GM12878 (cell line): ENCODE measurements around the gene DRD1. TPM values are rescaled to one million over a fixed set of nuclear protein-coding genes. Genes with fewer than 3 reads are reported as not detected.

Experiments used
- ATAC-seq: fragments of 200-7000 bp; cut with Tn5 transposase; 3 replicates; pipeline ENCODE4 v1.9.1; 2020; ENCODE audit warnings: mild to moderate bottlenecking, moderate library complexity
- BruUV-seq: library from RNA; stranded (reverse); fragments of 400-500 nt; replicated peaks from 2 replicates; lab custom pipeline; 2021; lab: Mats Ljungman, UMichigan
- CTCF ChIA-PET: fragments of 300-600 bp; sonication (Branson Sonifier 250); formaldehyde crosslinking; extraction: SDS; loops from one replicate; lab custom pipeline; 2021; ENCODE audit warnings: inconsistent platforms; lab: Yijun Ruan, JAX
- POLR2A ChIA-PET: fragments of 350-600 bp; formaldehyde crosslinking; extraction: SDS; loops from one replicate; lab custom pipeline; 2021; ENCODE audit warnings: inconsistent platforms; lab: Charles Lee
- RAD21 ChIA-PET: fragments of 300-600 bp; sonication (Branson Sonifier 250); formaldehyde crosslinking; loops from one replicate; lab custom pipeline; 2023; ENCODE audit warnings: antibody characterized with exemption; ENCODE audit not compliant: unreplicated experiment; lab: Charles Lee
- SMC1A ChIA-PET: fragments of 300-600 bp; sonication (Branson Sonifier 250); formaldehyde crosslinking; loops from one replicate; lab custom pipeline; 2023; ENCODE audit not compliant: unreplicated experiment, uncharacterized antibody; lab: Charles Lee
- DNase-seq: peaks from one replicate; pipeline ENCODE4 v3.0.0-alpha.2; 2011; ENCODE audit warnings: low read depth, low spot score
- FAIRE-seq: peaks from 3 replicates; lab custom pipeline; 2011; peaks lifted over from hg19 to GRCh38; lab: Jason Lieb, UNC
- H2AFZ ChIP-seq: 2 replicates; pipeline ENCODE4 v1.6.0; 2011; ENCODE audit warnings: low read depth, low read length, control low read depth; ENCODE audit not compliant: control insufficient read depth
- H3K27ac ChIP-seq: 2 replicates; pipeline ENCODE4 v1.5.1; 2011; ENCODE audit warnings: control low read depth; ENCODE audit not compliant: control insufficient read depth, insufficient read depth
- H3K27me3 ChIP-seq, 2 experiments: replicated peaks in 1 of 2; 2 replicates each; pipeline versions ENCODE4 v1.6.0 to v1.6.1; 2011; ENCODE audit warnings: low read length in 1 of 2; ENCODE audit not compliant: control insufficient read depth in 2 of 2, insufficient read depth in 2 of 2
- H3K36me3 ChIP-seq, 2 experiments: 2 replicates each; pipeline ENCODE4 v1.5.1; 2011; ENCODE audit warnings: low read length in 1 of 2; ENCODE audit not compliant: control insufficient read depth in 2 of 2, insufficient read depth in 2 of 2
- H3K4me1 ChIP-seq: 2 replicates; pipeline ENCODE4 v1.6.1; 2011; ENCODE audit warnings: mild to moderate bottlenecking, low read length, moderate library complexity, mixed read lengths; ENCODE audit not compliant: control insufficient read depth, insufficient read depth
- H3K4me2 ChIP-seq: 2 replicates; pipeline ENCODE4 v1.6.0; 2011; ENCODE audit warnings: control low read depth; ENCODE audit not compliant: control insufficient read depth, insufficient read depth
- H3K4me3 ChIP-seq: fragments of 200-600 bp; sonication (generic); 2 replicates; pipeline ENCODE4 v1.5.1; 2016
- H3K79me2 ChIP-seq: 2 replicates; pipeline ENCODE4 v1.6.0; 2011; ENCODE audit warnings: low read length; ENCODE audit not compliant: control insufficient read depth, insufficient read depth
- H3K9ac ChIP-seq: 2 replicates; pipeline ENCODE4 v1.8.0; 2011; ENCODE audit warnings: low read length, control low read depth, mixed read lengths; ENCODE audit not compliant: control insufficient read depth, insufficient read depth
- H3K9me3 ChIP-seq: replicated peaks from 3 replicates; pipeline ENCODE4 v1.5.1; 2011; ENCODE audit warnings: mild to moderate bottlenecking, low read length; ENCODE audit not compliant: control insufficient read depth, insufficient read depth
- H4K20me1 ChIP-seq: 2 replicates; pipeline ENCODE4 v1.6.0; 2011; ENCODE audit not compliant: control insufficient read depth, insufficient read depth
- CBX5 ChIP-seq: sonication (generic); IDR thresholded peaks from 2 replicates; pipeline ENCODE4 v1.6.1; 2016; ENCODE audit warnings: low read depth, moderate library complexity, mild to moderate bottlenecking, inconsistent platforms
- EGR1 ChIP-seq, 2 experiments: IDR thresholded peaks; 1 replicate in 1 of 2; 2 replicates in 1 of 2; pipeline ENCODE4 v1.6.1; 2011 to 2012; ENCODE audit warnings: low read depth in 2 of 2, low read length in 2 of 2, borderline replicate concordance in 1 of 2, mild to moderate bottlenecking in 1 of 2, moderate library complexity in 1 of 2
- FOXM1 ChIP-seq: IDR thresholded peaks from 2 replicates; pipeline ENCODE4 v1.6.1; 2012; ENCODE audit warnings: low read depth, mild to moderate bottlenecking, inconsistent platforms, low read length, moderate library complexity
- HDAC6 ChIP-seq: fragments of 200-600 bp; sonication (generic); IDR thresholded peaks from one replicate; pipeline ENCODE4 v1.8.0; 2017; ENCODE audit warnings: antibody characterized with exemption; ENCODE audit not compliant: unreplicated experiment
- KLF5 ChIP-seq: fragments of 450-650 bp; IDR thresholded peaks from 2 replicates; pipeline ENCODE4 v1.6.1; 2014; ENCODE audit warnings: mild to moderate bottlenecking; ENCODE audit not compliant: partially characterized antibody
- MXI1 ChIP-seq: fragments of 150-350 bp; IDR thresholded peaks from 2 replicates; pipeline ENCODE4 v1.6.1; 2011; ENCODE audit warnings: low read depth, mild to moderate bottlenecking, inconsistent platforms, low read length, improper control_type of control experiment
- NFIC ChIP-seq: IDR thresholded peaks from 2 replicates; pipeline ENCODE4 v1.6.1; 2012; ENCODE audit warnings: low read depth, mild to moderate bottlenecking, inconsistent platforms, low read length, moderate library complexity
- SPI1 ChIP-seq: IDR thresholded peaks from 2 replicates; pipeline ENCODE4 v1.6.1; 2011; ENCODE audit warnings: low read depth, mild to moderate bottlenecking, low read length, moderate library complexity, borderline replicate concordance; ENCODE audit not compliant: insufficient read depth
- SUPT20H ChIP-seq: IDR thresholded peaks from 2 replicates; pipeline ENCODE4 v1.6.1; 2011; ENCODE audit warnings: low read depth, mild to moderate bottlenecking, low read length, moderate library complexity, borderline replicate concordance; ENCODE audit not compliant: control insufficient read depth
- YBX1 ChIP-seq: fragments of 450-650 bp; IDR thresholded peaks from 2 replicates; pipeline ENCODE4 v1.6.1; 2016; ENCODE audit warnings: antibody characterized with exemption
- ZNF622 ChIP-seq: fragments of 450-650 bp; IDR thresholded peaks from 2 replicates; pipeline ENCODE4 v1.6.1; 2017; ENCODE audit warnings: mild to moderate bottlenecking, inconsistent platforms
- WGBS: methylation state at CpG from one replicate; pipeline ENCODE4 v1.1.6; 2016; ENCODE audit warnings: low lambda C conversion rate; ENCODE audit not compliant: insufficient replicate concordance, insufficient coverage; ENCODE audit errors: missing lambda C conversion rate; 5-methylcytosine and 5-hydroxymethylcytosine counted together
- in situ Hi-C: fragments of 300-500 bp; cut with MboI; formaldehyde crosslinking; loops from 9 replicates; pipeline ENCODE4 v1.14.3; 2018; ENCODE audit warnings: mixed read lengths
- intact Hi-C: fragments of 100-400 bp; cut with micrococcal nuclease; formaldehyde crosslinking; loops from one replicate; pipeline ENCODE4 v1.14.2; 2022; ENCODE audit not compliant: unreplicated experiment
- polyA plus RNA-seq, 11 experiments: library from polyadenylated mRNA; depleted of rRNA in 4 of 11; unstranded in 6 of 11; stranded (reverse) in 5 of 11; fragments of >200 nt; fragmentation: Nextera tagmentation in 4 of 11; fragmentation: Illumina TruSeq in 1 of 11; extraction: Ambion mirVana in 4 of 11; extraction: Trizol in 1 of 11; gene quantifications; 1 replicate in 1 of 11; 2 replicates in 10 of 11; pipeline versions ENCODE4 v1.2.1 to v1.2.3, GENCODE V29; 2011 to 2016; ENCODE audit warnings: inconsistent platforms in 2 of 11, missing spikeins in 2 of 11, low read depth in 1 of 11
- total RNA-seq, 4 experiments: library from RNA; depleted of rRNA in 3 of 4; stranded (reverse); fragments of >200 nt in 3 of 4; fragmentation: Illumina TruSeq in 1 of 4; extraction: Trizol in 1 of 4; gene quantifications; 2 replicates each; pipeline versions ENCODE4 v1.2.1 to v1.2.3, GENCODE V29; 2013 to 2021
- TF ChIP-seq, protein P1 (sequence below), 3 experiments: IDR thresholded peaks in 2 of 3; conservative IDR thresholded peaks in 1 of 3; 2 replicates each; pipeline ENCODE4 v1.5.1; 2011; ENCODE audit warnings: low read depth in 3 of 3, low read length in 3 of 3, mild to moderate bottlenecking in 3 of 3, control low read depth in 2 of 3, moderate library complexity in 2 of 3, inconsistent platforms in 1 of 3, mixed read lengths in 1 of 3; ENCODE audit not compliant: control insufficient read depth in 2 of 3, insufficient read depth in 1 of 3; ENCODE audit errors: extremely low read depth in 1 of 3
- TF ChIP-seq, protein P2 (sequence below): fragments of 450-650 bp; IDR thresholded peaks from 2 replicates; pipeline ENCODE4 v1.6.1; 2017; ENCODE audit warnings: mild to moderate bottlenecking
- TF ChIP-seq, protein P3 (sequence below): fragments of 150-350 bp; IDR thresholded peaks from 2 replicates; pipeline ENCODE4 v1.6.1; 2016; ENCODE audit warnings: low read depth, low read length

The DRD1 gene
- total and polyA plus RNA-seq, 10 of the 15 experiments (the other 5 are each of a cell fraction or from before 2014, with no cell fraction given), result not detected

DNA sequence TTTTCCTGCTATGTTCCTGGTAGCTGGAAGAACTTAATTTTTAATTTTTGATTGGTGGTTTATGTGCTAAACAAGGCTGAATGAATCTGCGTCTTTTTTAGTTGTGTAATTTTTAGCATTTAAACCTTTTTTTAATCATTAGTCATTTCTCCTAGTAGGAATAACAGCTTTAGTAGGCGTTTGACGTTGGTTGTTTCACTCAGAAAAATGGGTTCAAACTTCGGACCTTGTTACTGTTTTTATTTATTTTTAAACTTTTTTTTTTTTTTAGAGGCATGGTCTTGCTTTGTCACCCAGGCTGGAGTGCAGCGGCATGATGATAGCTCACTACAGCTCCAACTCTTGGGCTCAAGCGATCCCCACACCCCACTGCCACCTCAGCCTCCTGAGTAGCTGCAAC lies 47.2 kb upstream of the DRD1 start:
- POLR2A ChIA-PET, result interaction anchor here (0.6 kb wide), 1 partner anchor 529 kb away, joined by 4 read pairs; no protein-coding TSS in a partner anchor
- BruUV-seq, result no TSS peak
- SMC1A ChIA-PET, result interaction anchor here (0.6 to 1.7 kb wide), 3 partner anchors 11 to 43 kb away, joined by 3 to 4 read pairs (median 3); no protein-coding TSS in a partner anchor
- Histone ChIP-seq H3K36me3 (peaks cover 6 to 26% of the 10 kb centered on the region in 2 experiments), H2AFZ (no peak overlapping the region), H3K27ac (no peak overlapping the region), H3K4me3 (no peak overlapping the region), H3K4me2 (no peak overlapping the region), H3K79me2 (peaks cover 37% of the 10 kb centered on the region), H4K20me1 (peaks cover 7% of the 10 kb centered on the region), H3K4me1 (no peaks in the 10 kb centered on the region), H3K9me3 (no peaks in the 10 kb centered on the region), H3K27me3 (no peaks in the 10 kb centered on the region), H3K9ac (no peak overlapping the region)
- in situ Hi-C loops (no loop called here), intact Hi-C loops (no loop called here)
- FAIRE-seq (no peak), ATAC-seq (no peak), DNase-seq (no peak)
- RAD21 ChIA-PET, result no interaction called here
- CTCF ChIA-PET, result interaction anchor here (0.6 to 2.8 kb wide), 4 partner anchors 11 to 461 kb away, joined by 3 to 11 read pairs (median 8); no protein-coding TSS in a partner anchor
- WGBS, result 93% methylated on average over 6 of the region's 6 CpGs
- TF ChIP-seq, protein P1, sequence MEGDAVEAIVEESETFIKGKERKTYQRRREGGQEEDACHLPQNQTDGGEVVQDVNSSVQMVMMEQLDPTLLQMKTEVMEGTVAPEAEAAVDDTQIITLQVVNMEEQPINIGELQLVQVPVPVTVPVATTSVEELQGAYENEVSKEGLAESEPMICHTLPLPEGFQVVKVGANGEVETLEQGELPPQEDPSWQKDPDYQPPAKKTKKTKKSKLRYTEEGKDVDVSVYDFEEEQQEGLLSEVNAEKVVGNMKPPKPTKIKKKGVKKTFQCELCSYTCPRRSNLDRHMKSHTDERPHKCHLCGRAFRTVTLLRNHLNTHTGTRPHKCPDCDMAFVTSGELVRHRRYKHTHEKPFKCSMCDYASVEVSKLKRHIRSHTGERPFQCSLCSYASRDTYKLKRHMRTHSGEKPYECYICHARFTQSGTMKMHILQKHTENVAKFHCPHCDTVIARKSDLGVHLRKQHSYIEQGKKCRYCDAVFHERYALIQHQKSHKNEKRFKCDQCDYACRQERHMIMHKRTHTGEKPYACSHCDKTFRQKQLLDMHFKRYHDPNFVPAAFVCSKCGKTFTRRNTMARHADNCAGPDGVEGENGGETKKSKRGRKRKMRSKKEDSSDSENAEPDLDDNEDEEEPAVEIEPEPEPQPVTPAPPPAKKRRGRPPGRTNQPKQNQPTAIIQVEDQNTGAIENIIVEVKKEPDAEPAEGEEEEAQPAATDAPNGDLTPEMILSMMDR (IDR thresholded peaks at IDR 0.05 in 2 of 3, conservative IDR thresholded peaks at IDR 0.05 in 1 of 3; ENCODE audit: control insufficient read depth in 2 of 3, extremely low read depth in 1 of 3, insufficient read depth in 1 of 3, low read depth in 3 of 3, low read length in 3 of 3), result no peak
- TF ChIP-seq SPI1 (no peak), YBX1 (no peak), SUPT20H (no peak), CBX5 (no peak), HDAC6 (no peak), ZNF622 (no peak), NFIC (no peak), KLF5 (no peak), FOXM1 (no peak), EGR1 (IDR thresholded peaks at IDR 0.05; ENCODE audit: borderline replicate concordance in 1 of 2, low read depth in 2 of 2, low read length in 2 of 2) (no peak), MXI1 (no peak)
- TF ChIP-seq, protein P2, sequence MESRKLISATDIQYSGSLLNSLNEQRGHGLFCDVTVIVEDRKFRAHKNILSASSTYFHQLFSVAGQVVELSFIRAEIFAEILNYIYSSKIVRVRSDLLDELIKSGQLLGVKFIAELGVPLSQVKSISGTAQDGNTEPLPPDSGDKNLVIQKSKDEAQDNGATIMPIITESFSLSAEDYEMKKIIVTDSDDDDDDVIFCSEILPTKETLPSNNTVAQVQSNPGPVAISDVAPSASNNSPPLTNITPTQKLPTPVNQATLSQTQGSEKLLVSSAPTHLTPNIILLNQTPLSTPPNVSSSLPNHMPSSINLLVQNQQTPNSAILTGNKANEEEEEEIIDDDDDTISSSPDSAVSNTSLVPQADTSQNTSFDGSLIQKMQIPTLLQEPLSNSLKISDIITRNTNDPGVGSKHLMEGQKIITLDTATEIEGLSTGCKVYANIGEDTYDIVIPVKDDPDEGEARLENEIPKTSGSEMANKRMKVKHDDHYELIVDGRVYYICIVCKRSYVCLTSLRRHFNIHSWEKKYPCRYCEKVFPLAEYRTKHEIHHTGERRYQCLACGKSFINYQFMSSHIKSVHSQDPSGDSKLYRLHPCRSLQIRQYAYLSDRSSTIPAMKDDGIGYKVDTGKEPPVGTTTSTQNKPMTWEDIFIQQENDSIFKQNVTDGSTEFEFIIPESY, result no peak
- TF ChIP-seq, protein P3, sequence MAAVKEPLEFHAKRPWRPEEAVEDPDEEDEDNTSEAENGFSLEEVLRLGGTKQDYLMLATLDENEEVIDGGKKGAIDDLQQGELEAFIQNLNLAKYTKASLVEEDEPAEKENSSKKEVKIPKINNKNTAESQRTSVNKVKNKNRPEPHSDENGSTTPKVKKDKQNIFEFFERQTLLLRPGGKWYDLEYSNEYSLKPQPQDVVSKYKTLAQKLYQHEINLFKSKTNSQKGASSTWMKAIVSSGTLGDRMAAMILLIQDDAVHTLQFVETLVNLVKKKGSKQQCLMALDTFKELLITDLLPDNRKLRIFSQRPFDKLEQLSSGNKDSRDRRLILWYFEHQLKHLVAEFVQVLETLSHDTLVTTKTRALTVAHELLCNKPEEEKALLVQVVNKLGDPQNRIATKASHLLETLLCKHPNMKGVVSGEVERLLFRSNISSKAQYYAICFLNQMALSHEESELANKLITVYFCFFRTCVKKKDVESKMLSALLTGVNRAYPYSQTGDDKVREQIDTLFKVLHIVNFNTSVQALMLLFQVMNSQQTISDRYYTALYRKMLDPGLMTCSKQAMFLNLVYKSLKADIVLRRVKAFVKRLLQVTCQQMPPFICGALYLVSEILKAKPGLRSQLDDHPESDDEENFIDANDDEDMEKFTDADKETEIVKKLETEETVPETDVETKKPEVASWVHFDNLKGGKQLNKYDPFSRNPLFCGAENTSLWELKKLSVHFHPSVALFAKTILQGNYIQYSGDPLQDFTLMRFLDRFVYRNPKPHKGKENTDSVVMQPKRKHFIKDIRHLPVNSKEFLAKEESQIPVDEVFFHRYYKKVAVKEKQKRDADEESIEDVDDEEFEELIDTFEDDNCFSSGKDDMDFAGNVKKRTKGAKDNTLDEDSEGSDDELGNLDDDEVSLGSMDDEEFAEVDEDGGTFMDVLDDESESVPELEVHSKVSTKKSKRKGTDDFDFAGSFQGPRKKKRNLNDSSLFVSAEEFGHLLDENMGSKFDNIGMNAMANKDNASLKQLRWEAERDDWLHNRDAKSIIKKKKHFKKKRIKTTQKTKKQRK, result no peak
